D341Med (cell line): ENCODE measurements around the gene LRP1B.
"Not testable (repeated sequence)": the region's sequence is repeated elsewhere in the genome, so short reads cannot be mapped to it uniquely, and the experiment has no call there.

ENCODE experiments used
- DNase-seq: peaks from one replicate; pipeline ENCODE4 v3.0.0; 2012; ENCODE audit warnings: low spot score

The LRP1B gene

DNA sequence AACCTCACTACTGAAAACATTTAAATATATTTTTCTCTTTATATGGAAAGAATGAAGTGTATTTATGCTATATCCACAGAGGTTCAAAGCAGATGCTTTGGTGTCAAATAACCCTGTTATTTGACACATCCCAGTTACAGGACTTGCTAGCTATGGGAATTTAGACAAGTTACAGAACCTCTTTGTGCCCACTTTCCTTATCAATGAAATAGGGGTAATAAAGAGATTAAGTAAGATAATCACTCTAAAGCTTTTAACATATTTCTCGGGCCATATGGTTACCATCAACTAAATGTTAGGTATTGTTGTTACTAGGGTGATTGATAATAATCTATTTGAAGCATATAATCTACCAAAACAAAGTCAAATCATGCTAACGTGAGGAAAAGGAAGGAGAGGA is 1690.0 kb downstream of the LRP1B start:
- DNase-seq: peak; percentile 5

DNA sequence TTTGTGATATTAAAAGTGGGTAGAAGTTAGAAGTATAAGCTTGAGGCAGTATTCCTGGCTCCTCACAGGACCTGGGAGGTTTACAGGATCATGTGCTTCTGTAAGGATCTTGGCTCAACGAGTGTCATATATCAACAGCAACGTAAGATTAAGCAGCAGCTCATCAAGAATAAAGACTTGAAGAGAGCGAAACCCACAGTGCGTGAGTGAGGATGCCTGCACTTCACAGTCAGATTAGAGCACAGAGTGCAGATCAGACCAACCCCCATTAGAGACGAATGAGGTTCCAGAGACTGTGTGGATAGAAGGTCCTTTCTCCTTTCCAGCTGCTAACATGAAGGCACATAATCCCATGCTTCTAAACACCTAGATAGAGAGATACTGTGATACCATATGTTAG is 1693.9 kb downstream of the LRP1B start:
- no peak for DNase-seq

DNA sequence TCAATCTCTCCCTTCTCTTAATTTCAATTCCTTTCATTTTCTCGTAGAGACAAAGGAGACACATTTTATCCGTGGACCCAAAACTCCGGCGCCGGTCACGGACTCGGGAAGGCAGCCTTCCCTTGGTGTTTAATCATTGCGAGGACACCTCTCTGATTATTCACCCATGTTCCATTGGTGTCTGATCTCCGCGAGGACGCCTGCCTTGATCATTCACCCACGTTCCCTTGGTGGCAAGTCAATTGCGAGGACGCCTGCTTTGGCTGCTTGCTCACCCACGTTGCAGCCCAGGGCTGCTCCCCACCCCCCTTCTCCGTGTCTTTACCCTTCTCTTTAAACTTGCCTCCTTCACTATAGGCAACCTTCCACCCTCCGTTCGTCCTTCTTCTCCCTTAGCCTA is 1703.8 kb downstream of the LRP1B start:
- DNase-seq: not testable (repeated sequence)

DNA sequence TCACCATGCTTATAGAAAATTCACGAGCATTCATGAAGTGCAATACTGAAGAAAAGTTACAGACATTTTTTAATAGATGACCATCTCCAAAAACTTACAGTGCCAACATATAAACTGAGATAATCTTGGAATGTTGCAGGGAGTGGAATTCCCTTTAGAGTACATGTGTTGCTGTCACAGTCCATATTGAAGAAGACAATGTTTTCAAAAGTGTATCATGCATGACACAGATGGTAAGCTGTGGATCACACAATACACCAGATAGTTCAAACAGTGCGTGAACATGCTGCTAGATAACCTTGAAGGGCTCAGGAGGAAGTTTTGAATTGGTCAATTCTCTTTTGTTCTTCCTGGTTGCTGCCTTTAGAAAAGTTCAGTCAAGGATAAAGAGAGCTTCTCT is 1706.3 kb downstream of the LRP1B start:
- DNase-seq: no peak

DNA sequence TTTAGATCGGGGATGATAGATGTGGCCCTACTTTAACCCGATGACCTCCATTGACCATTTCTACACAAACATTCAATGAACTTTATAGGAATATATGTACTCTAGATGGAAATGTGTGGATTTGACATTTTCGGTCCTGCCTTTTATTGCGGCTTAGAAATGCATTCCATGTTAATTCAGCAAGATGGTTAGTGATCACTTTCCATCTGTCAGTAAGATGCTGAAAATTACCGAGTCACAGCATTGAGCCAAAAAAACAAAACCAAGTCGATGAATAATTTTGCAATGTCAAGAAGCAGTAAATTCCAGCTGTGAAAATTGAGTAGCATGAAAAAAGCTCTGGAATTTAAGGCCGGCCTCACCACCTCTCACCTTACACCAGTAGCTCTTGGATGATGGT is 1708.1 kb downstream of the LRP1B start:
- DNase-seq: no peak

DNA sequence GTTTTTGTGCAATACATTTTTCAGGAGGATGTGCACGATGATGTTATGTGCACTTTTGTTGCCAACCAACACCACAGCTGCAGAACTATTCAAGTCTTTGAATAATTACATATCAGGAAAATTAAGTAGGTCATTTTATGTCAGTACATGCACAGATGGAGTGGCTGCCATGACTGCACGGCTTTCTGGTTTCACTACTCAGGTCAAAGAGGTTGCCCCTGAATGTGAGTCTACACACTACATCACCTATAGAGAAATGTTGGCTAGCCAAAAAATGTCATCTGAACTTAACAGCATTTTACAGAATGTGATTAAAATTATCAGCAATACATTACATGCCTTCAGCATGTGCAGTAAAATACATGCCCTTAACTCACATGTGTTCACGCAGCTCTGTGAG is 1713.3 kb downstream of the LRP1B start:
- no peak for DNase-seq

DNA sequence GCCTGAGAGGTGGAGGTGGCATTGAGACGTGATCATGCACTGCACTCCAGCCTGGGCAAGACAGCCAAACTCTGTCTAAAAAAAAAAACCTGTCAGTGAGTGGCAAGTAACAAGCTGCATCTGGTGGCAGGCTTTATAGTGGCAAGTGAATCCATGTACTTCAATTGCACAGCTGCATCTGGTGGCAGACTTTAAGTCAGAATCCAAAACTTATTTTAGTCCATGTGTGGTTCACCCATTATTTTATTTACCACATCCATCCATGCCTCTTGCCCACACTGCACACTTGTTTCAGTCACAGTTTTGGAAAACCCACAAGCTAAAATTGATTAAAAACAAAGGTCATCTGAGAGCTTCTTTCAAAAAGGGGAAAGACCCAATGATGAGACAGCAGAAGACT is 1714.2 kb downstream of the LRP1B start:
- no peak for DNase-seq

DNA sequence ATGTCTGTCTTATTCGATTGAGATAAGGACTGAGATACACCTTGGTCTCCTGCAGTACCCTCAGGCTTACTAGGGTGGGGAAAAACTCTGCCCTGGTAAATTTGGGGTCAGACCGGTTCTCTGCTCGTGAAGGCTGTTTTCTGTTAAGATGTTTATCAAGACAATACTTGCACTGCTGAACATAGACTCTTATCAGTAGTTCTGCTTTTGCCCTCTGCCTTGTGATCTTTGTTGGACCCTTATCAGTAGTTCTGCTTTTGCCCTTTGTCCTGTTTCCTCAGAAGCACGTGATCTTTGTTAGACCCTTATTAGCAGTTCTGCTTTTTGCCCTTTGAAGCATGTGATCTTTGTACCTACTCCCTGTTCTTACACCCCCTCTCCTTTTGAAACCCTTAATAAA is 1715.8 kb downstream of the LRP1B start:
- not testable (repeated sequence) for DNase-seq

DNA sequence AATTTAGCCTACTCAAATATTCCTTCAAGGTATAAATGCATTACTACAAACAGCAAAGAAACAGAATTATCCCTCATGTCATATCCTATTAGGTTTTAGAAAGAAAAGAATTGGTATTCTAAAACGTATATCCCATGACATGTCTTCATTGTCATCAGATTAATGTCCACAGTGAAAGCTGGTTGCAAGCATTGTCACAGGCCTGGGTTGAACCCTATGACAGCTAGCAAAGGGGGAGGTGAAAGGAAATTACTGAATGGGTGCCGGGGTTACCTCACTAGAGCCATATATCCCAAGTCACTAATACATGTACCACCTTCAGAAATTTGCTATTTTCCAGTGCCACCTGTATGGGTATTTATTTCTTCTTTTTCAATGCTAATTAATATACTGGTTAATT is 1720.1 kb downstream of the LRP1B start:
- DNase-seq: no peak

DNA sequence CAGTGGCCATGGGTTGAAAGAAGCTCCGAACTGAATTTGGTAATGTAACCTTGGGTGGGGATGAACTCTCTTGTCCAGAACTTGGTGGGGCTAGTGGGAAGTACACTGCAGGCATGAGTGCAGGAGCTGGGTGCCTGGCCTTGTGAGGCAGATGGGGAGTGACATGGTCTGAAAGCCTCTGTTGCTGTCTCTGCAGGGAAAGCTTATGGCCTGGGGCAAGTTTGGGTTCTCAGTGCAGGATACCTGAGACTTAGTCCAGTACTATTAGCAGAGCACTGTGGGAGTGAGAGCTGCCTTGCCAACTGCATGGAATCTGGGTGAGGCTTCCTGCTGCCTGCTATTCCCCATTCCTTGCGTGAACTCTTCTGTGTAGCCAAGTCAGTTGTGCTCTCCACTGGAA is 1729.8 kb downstream of the LRP1B start:
- no peak for DNase-seq

DNA sequence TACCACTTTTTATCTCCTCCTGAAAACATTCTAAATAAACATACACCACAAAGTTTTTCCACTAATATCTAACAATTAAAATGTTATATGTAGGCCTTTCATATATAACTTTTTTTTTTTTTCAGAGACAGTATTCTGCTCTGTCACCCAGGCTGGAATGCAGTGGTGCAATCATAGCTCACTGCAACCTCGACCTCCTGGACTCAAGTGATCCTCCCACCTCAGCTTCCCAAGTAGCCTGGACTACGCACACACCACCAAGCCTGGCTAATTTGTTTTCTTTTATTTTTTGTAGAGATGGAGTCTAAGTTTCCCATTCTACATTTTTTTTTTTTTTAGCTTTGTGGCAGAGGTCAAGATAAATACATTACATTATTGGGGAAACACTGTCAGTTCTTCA is 1738.0 kb downstream of the LRP1B start:
- no peak for DNase-seq

DNA sequence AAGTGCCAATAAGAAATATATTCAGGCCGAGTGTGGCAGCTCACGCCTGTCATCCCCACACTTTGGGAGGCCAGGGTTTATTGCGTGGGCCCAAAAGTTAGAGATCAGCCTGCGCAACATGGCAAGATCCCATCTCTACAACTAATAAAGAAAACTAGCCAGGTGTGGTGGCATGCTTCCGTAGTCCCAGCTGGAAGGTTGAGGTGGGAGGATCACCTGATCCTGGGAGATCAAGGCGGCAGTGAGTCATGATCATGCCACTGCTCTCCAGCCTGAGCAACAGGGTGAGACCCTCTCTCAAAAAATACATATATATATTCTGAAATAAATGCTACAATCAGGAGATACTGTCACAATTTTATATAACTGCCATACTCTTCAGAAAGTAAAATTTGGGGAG is 1745.9 kb downstream of the LRP1B start:
- DNase-seq: no peak

DNA sequence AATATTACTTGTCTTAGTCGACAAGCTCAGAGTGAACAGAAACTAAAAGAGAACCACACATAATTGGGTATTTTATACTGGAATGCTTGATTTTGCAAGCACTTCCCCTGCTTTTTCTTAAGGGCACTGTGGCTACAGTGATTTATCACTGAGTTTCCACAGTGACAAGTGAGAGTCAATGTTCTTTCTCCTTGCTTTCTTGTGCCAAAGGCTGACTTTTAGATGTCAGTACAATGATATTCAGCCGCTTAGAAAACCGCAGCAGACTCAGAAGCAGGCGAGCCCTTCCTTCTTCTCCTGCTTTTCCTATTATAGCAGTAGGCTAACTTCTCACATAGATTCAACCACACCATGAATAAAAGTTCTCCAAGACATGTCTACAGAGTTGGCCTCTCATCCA is 1747.0 kb downstream of the LRP1B start:
- no peak for DNase-seq

DNA sequence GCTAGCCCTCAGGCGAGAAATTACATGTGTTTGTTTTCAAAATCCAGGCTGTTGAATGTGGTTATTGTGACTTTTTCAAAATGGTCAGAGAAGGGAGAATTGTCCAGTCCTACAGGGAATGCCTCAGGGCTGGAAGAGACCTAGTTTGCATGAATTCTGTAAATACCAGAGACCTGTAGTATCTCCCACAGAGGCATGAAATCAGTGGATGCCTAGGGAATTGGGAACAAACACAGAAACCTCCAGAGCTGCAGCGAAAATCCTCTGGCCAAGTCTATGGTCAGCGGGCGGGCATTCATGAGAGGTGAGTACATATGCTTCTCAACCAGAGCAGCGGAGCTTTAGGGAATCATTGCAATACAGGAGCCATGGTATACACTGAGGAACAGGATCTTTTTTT is 1754.1 kb downstream of the LRP1B start:
- DNase-seq: no peak

DNA sequence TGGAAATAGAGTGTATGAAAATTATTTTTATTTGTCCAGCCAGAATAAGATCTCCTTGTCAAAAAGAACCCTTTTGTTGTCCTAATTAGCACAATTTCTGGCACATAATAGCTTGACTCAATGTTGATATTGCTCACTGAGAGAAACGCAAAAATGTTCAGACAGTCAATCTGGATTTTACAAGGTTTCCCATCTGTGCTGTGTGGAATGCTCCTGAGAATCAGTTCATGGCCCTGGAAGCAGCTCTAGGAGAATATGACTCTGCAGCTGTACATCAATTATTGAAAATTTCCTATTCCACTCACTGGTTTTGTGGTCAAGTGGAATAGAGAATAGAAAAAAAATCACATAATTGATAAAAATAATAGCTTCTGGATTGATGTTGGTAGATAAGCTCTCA is 1767.7 kb downstream of the LRP1B start:
- DNase-seq: no peak

DNA sequence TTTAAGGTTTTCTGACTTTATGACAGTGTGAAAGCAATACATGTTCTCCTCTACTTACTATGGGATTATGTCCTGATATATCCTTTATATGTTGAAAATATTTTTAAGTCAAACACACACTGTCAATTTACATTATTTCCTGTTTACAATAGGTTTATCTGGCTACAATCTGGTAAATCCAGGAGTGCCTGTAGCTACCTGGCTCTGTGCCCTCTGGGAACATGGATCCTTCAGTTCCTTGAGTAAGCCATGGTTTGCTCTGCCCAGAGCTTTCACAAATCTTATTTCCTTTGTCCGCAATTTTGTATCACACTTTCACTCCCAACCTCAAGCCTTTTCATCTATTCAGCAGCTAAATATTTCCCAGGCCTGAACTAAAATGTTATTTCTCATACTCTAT is 1768.5 kb downstream of the LRP1B start:
- no peak for DNase-seq

DNA sequence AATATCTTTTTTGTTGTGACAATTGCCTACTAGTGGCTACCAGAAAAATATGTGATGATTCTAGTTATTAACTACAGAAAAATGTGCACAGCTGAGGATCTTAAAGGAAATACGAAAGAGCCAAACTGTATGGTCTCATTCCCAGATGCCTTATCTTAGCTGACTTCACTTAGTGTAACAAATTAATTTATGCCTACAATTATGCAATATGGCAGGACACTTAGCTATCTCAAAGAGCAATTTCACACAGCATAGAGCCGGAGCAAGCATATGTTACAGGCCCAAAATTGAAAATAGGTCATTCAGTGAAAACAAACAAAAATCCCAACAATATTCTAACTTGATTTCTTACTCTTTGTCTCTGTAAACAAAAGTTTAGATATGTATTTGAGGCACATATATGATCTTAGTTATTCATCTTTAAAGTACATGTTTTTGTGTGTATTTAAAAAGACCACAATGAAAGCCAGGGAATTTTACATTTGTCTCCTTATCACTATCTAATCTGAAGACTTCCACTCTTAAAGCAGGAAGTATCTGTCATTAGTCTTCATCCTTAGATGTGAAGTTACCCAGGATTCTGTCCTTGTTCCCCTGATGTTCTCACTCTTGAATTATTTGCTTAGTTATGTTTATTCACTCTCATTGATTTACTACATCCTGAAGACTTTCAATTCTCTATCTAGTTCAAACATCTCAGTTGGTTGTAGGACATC is 1771.6 kb downstream of the LRP1B start:
- no peak for DNase-seq

DNA sequence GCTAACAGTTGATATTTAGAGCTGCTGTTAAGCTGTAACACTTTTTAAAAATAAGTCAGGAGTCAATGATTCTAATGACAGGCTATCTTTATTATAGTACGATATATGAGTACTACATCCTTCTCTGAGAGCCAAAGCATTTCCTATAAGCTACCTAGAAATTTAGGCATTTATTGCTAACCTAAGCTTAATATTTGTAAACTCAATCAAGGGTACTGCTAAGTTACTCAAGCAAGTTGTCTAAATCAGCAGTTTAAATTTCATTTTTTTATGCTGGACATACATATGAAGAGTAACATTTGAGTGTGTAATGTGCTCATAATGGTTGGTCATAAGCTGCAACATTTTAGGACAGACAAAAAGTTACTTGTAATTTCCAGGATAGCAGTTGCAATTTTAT is 1774.1 kb downstream of the LRP1B start:
- DNase-seq: no peak

DNA sequence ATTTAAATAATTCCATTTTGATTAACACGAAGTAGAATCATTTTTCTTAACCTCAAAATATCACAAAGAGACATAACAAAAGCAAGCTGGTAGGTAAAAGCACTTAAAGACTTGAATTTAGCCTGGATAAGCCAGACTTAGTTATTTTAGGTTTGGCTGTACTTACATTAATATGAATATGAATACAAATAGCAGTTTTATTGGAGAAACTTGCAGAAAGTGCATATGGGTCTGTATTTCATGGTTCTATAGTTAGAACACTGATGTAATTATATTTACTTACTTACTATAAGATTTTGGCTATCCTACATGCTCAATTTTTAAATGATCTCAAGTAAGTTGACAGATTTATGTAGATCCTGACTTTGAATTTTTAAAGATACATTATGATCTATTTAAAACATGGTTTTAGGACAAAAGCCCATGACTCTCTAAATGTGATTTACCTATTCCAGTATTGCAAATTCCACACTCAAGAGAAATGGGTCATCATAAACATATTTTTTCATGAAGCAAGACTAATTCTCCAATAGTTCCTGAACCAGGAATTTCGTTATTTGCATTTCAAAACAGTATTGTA is 1775.2 kb downstream of the LRP1B start:
- no peak for DNase-seq

DNA sequence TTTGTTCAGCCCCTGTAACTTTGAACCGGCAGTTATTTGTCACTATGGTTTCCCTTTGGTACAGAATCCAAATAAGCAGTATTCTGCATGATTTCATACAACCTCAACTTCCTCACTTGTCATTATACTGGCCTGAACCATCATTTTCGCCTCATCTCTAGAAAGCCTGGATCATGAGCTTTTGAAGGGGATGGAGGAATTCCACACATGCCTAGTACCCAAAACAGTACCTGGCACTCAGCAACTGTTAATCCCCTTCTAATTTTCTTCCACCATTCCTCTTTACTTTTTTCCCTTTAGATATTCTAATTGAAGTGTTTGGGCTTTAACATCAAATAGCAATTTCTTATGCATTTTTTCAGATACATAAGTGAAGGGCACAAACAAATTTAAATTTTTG is 1776.3 kb downstream of the LRP1B start:
- no peak for DNase-seq

DNA sequence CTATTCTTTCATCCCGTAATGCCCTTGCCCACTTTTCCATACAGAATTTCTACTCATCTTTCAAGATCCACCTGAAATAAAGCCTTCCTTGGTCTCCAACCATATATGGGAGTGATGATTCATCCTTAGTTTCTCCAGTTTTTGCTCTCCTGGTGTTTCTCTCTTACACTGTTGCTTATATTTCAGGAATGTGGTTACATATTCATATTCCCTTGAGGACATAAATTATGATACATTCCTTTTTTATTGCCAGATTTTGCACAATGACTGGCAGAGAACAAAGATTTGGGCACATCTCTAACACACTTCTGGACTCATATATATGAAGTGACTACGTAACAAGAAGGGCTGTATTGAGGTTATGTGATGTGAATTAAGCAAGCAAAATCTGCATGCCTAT is 1777.3 kb downstream of the LRP1B start:
- DNase-seq: no peak

DNA sequence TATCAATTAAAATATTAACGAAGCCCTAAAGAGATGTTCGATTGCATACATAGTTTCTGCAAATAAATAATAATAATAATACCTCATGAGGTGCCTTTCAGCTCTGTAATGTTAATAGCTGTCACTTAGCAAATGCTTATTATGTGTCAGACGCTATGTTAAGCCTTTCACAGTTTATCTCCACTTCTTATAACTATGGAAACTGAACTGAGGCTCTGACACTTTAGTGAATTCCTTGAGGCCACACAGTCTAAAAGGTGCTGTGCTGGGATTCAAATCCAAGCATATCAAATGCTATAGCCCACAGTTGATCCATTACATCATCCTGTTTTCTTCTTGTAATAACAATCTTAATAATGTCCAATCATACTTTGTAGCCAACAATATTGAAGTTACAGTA is 1779.1 kb downstream of the LRP1B start:
- DNase-seq: no peak

DNA sequence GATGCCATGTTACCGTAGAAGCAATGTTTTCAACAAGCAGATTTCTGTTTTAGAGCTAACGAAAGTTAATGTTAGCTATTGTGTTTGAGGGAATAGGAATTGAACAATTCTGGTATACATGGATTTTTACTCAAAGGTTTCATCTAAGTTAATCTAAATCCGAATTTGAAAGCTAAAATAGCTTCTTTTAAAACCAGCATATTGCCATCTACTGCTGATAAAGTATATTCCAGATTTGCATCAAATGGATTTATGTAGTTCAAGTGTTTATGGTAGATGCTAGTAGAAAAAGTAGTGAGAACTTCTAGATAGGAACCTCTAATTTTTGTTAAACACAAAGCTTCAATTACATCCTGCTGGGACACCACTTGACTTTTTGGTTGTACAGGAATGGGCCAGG is 1781.1 kb downstream of the LRP1B start:
- no peak for DNase-seq

DNA sequence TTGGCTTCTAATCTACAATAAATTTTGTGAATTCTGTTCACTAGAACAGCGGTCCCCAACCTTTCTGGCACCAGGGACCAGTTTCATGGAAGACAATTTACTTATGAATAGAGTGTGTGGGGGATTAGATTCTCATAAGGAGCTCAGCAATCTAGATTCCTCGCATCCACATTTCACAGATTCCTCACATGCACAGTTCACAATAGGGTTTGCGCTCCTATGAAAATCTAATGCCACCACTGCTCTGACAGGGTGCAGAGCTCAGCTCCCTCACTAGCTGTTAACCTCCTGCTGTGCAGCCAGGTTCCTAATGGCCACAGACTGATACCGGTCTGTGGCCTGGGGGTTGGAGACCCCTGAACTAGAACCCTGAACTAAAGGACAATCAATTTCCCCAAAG is 1782.0 kb downstream of the LRP1B start:
- no peak for DNase-seq
